Liver (tissue), 9 donors: Measurements from ENCODE around the gene KLHDC7A. TPM values are rescaled to one million over a fixed set of nuclear protein-coding genes. Genes with fewer than 3 reads are reported as not detected.

Source experiments
- DNase-seq: peaks from one replicate; pipeline ENCODE4 v3.0.0-alpha.2; 2017; ENCODE audit warnings: low spot score
- H3K27ac ChIP-seq, 2 donors: one replicate each; pipeline ENCODE4 v1.7.0; 2013; ENCODE audit warnings: inconsistent platforms in 2 of 2, low read length in 2 of 2, control low read depth in 1 of 2, low read depth in 1 of 2, mild to moderate bottlenecking in 1 of 2
- H3K27me3 ChIP-seq, 4 donors: one replicate each; pipeline versions ENCODE4 v1.6.1 to v1.7.0; 2013; ENCODE audit warnings: low read length in 3 of 4, inconsistent platforms in 1 of 4, mild to moderate bottlenecking in 1 of 4, moderate library complexity in 1 of 4; ENCODE audit not compliant: control insufficient read depth in 4 of 4, insufficient read depth in 4 of 4
- H3K36me3 ChIP-seq, 4 donors: one replicate each; pipeline versions ENCODE4 v1.6.1 to v1.7.0; 2013; ENCODE audit warnings: low read length in 3 of 4, mild to moderate bottlenecking in 3 of 4, low read depth in 1 of 4, moderate library complexity in 1 of 4; ENCODE audit not compliant: control insufficient read depth in 4 of 4, insufficient read depth in 3 of 4
- H3K4me1 ChIP-seq, 4 donors: one replicate each; pipeline versions ENCODE4 v1.6.1 to v1.7.0; 2013; ENCODE audit warnings: low read length in 3 of 4, mild to moderate bottlenecking in 3 of 4, moderate library complexity in 1 of 4; ENCODE audit not compliant: control insufficient read depth in 4 of 4, insufficient read depth in 4 of 4
- H3K4me3 ChIP-seq, 3 donors: one replicate each; pipeline versions ENCODE4 v1.6.1 to v1.7.0; 2013; ENCODE audit warnings: low read length in 3 of 3, control low read depth in 1 of 3, low read depth in 1 of 3, mild to moderate bottlenecking in 1 of 3
- H3K9ac ChIP-seq, 2 donors: one replicate each; pipeline ENCODE4 v1.7.0; 2013; ENCODE audit warnings: low read length in 2 of 2, mild to moderate bottlenecking in 2 of 2, moderate library complexity in 2 of 2, control low read depth in 1 of 2, low read depth in 1 of 2
- H3K9me3 ChIP-seq, 4 donors: one replicate each; pipeline versions ENCODE4 v1.6.1 to v1.7.0; 2013; ENCODE audit warnings: low read length in 3 of 4; ENCODE audit not compliant: control insufficient read depth in 4 of 4
- CTCF ChIP-seq: fragments of 150-350 bp; IDR thresholded peaks from 2 replicates; pipeline ENCODE4 v1.5.1; 2017; ENCODE audit warnings: improper control_type of control experiment, low read depth, low read length; ENCODE audit not compliant: missing input control
- EGR1 ChIP-seq, 2 donors: IDR thresholded peaks; 2 replicates each; pipeline ENCODE4 v1.6.1; 2016 to 2018; ENCODE audit warnings: antibody characterized with exemption in 2 of 2, low read depth in 2 of 2
- FOXA1 ChIP-seq: IDR thresholded peaks from 2 replicates; pipeline ENCODE4 v1.6.1; 2016; ENCODE audit warnings: antibody characterized with exemption
- FOXA2 ChIP-seq: IDR thresholded peaks from 2 replicates; pipeline ENCODE4 v1.6.1; 2016; ENCODE audit warnings: antibody characterized with exemption
- GABPA ChIP-seq, 2 donors: IDR thresholded peaks in 1 of 2; conservative IDR thresholded peaks in 1 of 2; 2 replicates each; pipeline ENCODE4 v1.6.1; 2016; ENCODE audit warnings: antibody characterized with exemption in 2 of 2, mild to moderate bottlenecking in 1 of 2, moderate library complexity in 1 of 2
- HNF4A ChIP-seq, 2 donors: conservative IDR thresholded peaks; 2 replicates each; pipeline ENCODE4 v1.6.1; 2016; ENCODE audit warnings: antibody characterized with exemption in 2 of 2, mild to moderate bottlenecking in 2 of 2
- HNF4G ChIP-seq: IDR thresholded peaks from 2 replicates; pipeline ENCODE4 v1.6.1; 2016; ENCODE audit warnings: antibody characterized with exemption
- NR2F2 ChIP-seq: IDR thresholded peaks from 2 replicates; pipeline ENCODE4 v1.6.1; 2016; ENCODE audit warnings: antibody characterized with exemption
- RAD21 ChIP-seq, 2 donors: IDR thresholded peaks; 2 replicates each; pipeline ENCODE4 v1.6.1; 2016; ENCODE audit warnings: antibody characterized with exemption in 2 of 2, mild to moderate bottlenecking in 2 of 2
- REST ChIP-seq: IDR thresholded peaks from 2 replicates; pipeline ENCODE4 v1.6.1; 2016; ENCODE audit warnings: antibody characterized with exemption, mild to moderate bottlenecking
- RXRA ChIP-seq, 2 donors: IDR thresholded peaks; 2 replicates each; pipeline ENCODE4 v1.6.1; 2017 to 2018; ENCODE audit warnings: antibody characterized with exemption in 2 of 2, mild to moderate bottlenecking in 1 of 2
- SP1 ChIP-seq: IDR thresholded peaks from 2 replicates; pipeline ENCODE4 v1.6.1; 2018; ENCODE audit warnings: antibody characterized with exemption, mild to moderate bottlenecking
- TAF1 ChIP-seq: conservative IDR thresholded peaks from 2 replicates; pipeline ENCODE4 v1.6.1; 2016; ENCODE audit warnings: antibody characterized with exemption, mild to moderate bottlenecking
- YY1 ChIP-seq: IDR thresholded peaks from 2 replicates; pipeline ENCODE4 v1.6.1; 2016; ENCODE audit warnings: antibody characterized with exemption, mild to moderate bottlenecking
- WGBS: extraction: QIAGEN DNeasy Blood & Tissue Kit; methylation state at CpG from one replicate; pipeline ENCODE4 v1.1.7; 2013; 5-methylcytosine and 5-hydroxymethylcytosine counted together
- polyA plus RNA-seq, 2 donors: library from polyadenylated mRNA; stranded (reverse) in 1 of 2; unstranded in 1 of 2; fragments of 200-250 nt in 1 of 2; fragments of >200 nt in 1 of 2; fragmentation: Nextera tagmentation in 1 of 2; extraction: Ambion mirVana in 1 of 2; gene quantifications; one replicate each; pipeline versions ENCODE4 v1.2.1 to v1.2.3, GENCODE V29; 2013 to 2015
- total RNA-seq, 2 donors: library from RNA; depleted of rRNA; stranded (reverse); fragments of >200 nt; gene quantifications; one replicate each; pipeline ENCODE4 v1.2.3, GENCODE V29; 2014
- TF ChIP-seq, protein P1 (sequence below): IDR thresholded peaks from 2 replicates; pipeline ENCODE4 v1.6.1; 2016; ENCODE audit warnings: antibody characterized with exemption
- TF ChIP-seq, protein P2 (sequence below): IDR thresholded peaks from 2 replicates; pipeline ENCODE4 v1.6.1; 2016; ENCODE audit warnings: antibody characterized with exemption
- TF ChIP-seq, protein P3 (sequence below): IDR thresholded peaks from 2 replicates; pipeline ENCODE4 v1.6.1; 2016; ENCODE audit warnings: antibody characterized with exemption
- donor health status: healthy.
- donor health status: healthy.
- donor health status: healthy.
- donor health status: healthy.
- donor health status: healthy.

Gene KLHDC7A
- total and polyA plus RNA-seq, 4 donors = 1.3 to 6.6 (median 2.3) TPM

DNA sequence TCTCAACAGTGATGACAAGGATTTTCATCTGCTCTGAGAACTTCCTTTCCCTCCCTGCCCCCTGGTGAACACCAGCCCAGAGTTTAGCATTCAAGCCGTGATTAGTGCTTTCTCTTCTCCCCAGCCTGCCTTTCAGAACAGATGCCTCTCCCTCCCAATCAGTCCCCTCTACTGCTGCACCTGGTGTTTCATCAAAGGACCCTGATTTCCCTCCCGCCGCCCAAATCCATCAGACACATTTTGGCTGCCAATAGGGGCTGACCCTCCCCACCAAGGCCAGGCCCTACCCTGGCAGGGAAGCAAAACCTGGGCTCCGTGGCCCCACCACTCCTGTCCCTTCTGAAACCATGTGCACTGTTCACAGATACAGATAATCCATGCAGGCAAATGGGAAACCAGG is 34.0 kb upstream of the KLHDC7A start:
- TF ChIP-seq FOXA2 = no peak
- no peak for TF ChIP-seq FOXA1
- no peak for TF ChIP-seq YY1
- TF ChIP-seq REST = no peak
- TF ChIP-seq EGR1 (IDR thresholded peaks at IDR 0.05; ENCODE audit: low read depth in 2 of 2) = no peak
- TF ChIP-seq RAD21 (IDR thresholded peaks at IDR 0.05) = no peak
- TF ChIP-seq SP1 = no peak
- TF ChIP-seq, protein P1, sequence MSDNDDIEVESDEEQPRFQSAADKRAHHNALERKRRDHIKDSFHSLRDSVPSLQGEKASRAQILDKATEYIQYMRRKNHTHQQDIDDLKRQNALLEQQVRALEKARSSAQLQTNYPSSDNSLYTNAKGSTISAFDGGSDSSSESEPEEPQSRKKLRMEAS = no peak
- TF ChIP-seq RXRA (IDR thresholded peaks at IDR 0.05) = no peak
- no peak for TF ChIP-seq HNF4G
- no peak for TF ChIP-seq GABPA (IDR thresholded peaks at IDR 0.05 in 1 of 2, conservative IDR thresholded peaks at IDR 0.05 in 1 of 2)
- no peak for TF ChIP-seq HNF4A (conservative IDR thresholded peaks at IDR 0.05)
- TF ChIP-seq, protein P2, sequence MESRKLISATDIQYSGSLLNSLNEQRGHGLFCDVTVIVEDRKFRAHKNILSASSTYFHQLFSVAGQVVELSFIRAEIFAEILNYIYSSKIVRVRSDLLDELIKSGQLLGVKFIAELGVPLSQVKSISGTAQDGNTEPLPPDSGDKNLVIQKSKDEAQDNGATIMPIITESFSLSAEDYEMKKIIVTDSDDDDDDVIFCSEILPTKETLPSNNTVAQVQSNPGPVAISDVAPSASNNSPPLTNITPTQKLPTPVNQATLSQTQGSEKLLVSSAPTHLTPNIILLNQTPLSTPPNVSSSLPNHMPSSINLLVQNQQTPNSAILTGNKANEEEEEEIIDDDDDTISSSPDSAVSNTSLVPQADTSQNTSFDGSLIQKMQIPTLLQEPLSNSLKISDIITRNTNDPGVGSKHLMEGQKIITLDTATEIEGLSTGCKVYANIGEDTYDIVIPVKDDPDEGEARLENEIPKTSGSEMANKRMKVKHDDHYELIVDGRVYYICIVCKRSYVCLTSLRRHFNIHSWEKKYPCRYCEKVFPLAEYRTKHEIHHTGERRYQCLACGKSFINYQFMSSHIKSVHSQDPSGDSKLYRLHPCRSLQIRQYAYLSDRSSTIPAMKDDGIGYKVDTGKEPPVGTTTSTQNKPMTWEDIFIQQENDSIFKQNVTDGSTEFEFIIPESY = no peak
- TF ChIP-seq, protein P3, sequence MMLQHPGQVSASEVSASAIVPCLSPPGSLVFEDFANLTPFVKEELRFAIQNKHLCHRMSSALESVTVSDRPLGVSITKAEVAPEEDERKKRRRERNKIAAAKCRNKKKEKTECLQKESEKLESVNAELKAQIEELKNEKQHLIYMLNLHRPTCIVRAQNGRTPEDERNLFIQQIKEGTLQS = no peak
- no peak for TF ChIP-seq CTCF
- no peak for TF ChIP-seq TAF1
- no peak for TF ChIP-seq NR2F2
- Histone ChIP-seq H3K4me1 (no peaks in the 10 kb centered on the region), H3K9ac (no peak overlapping the region), H3K27ac (no peak overlapping the region), H3K4me3 (no peak overlapping the region), H3K36me3 (no peaks in the 10 kb centered on the region), H3K9me3 (no peaks in the 10 kb centered on the region), H3K27me3 (no peaks in the 10 kb centered on the region)
- DNase-seq = no peak
- WGBS = 83% methylated on average over 4 of the region's 4 CpGs
